Occipital lobe (tissue), 2 donors: ENCODE results near the gene TSEN54. TPM values are rescaled to one million over a fixed set of nuclear protein-coding genes. Genes with fewer than 3 reads are reported as not detected.
"Not testable (repeated sequence)": the region's sequence is repeated elsewhere in the genome, so short reads cannot be mapped to it uniquely, and the experiment has no call there.

Experiments
- DNase-seq: peaks from one replicate; lab custom pipeline; 2025; lab: John Stamatoyannopoulos, UW
- total RNA-seq: library from RNA; depleted of rRNA; stranded (reverse); fragments of >200 nt; gene quantifications from one replicate; pipeline ENCODE4 v1.2.3, GENCODE V29; 2014

The TSEN54 gene
- total RNA-seq, 1 donor from 2014 or later, result 8.1 TPM

GRCh38 chr17:75518201-75518600 is 1.9 kb downstream of the TSEN54 start:
- DNase-seq, result no peak

- no peak for DNase-seq
Observed at GRCh38 chr17:75518983-75519537, 2.7 kb downstream of the TSEN54 start.

- DNase-seq, result not testable (repeated sequence)
Observed at GRCh38 chr17:75520413-75520812, 4.1 kb downstream of the TSEN54 start.

- DNase-seq, result no peak
Observed at GRCh38 chr17:75521290-75521689, 5.0 kb downstream of the TSEN54 start.

- DNase-seq, result no peak
Observed at GRCh38 chr17:75521951-75522727, 5.8 kb downstream of the TSEN54 start.

GRCh38 chr17:75523647-75524046 is 7.3 kb downstream of the TSEN54 start:
- DNase-seq, result no peak

GRCh38 chr17:75524269-75524969 is 8.1 kb downstream of the TSEN54 start:
- DNase-seq, result no peak

- DNase-seq, result no peak
Observed at GRCh38 chr17:75524970-75525805, 8.9 kb downstream of the TSEN54 start, which contains the start of gene LLGL2. Gene LLGL2, plus strand, starts transcription at chr17:75525697. Its CDS starts 17,730 bp downstream, at chr17:75543427.

- DNase-seq, result no peak
Observed at GRCh38 chr17:75525806-75526554, 9.7 kb downstream of the TSEN54 start.

GRCh38 chr17:75526555-75527270 is 10.4 kb downstream of the TSEN54 start:
- DNase-seq, result no peak

- DNase-seq, result no peak
Observed at GRCh38 chr17:75530837-75531720, 14.8 kb downstream of the TSEN54 start.

- DNase-seq, result no peak
Observed at GRCh38 chr17:75531721-75532072, 15.4 kb downstream of the TSEN54 start.

GRCh38 chr17:75535119-75535537 is 18.8 kb downstream of the TSEN54 start:
- DNase-seq, result no peak

GRCh38 chr17:75535871-75536270 is 19.5 kb downstream of the TSEN54 start:
- no peak for DNase-seq

- DNase-seq, result no peak
Observed at GRCh38 chr17:75536366-75536765, 20.0 kb downstream of the TSEN54 start.

- no peak for DNase-seq
Observed at GRCh38 chr17:75539967-75540729, 23.8 kb downstream of the TSEN54 start.

GRCh38 chr17:75540923-75541503 is 24.7 kb downstream of the TSEN54 start:
- DNase-seq, result no peak

- no peak for DNase-seq
Observed at GRCh38 chr17:75542229-75542628, 25.9 kb downstream of the TSEN54 start.
